B cell (primary cell): ENCODE data around the gene FCER2. TPM values are rescaled to one million over a fixed set of nuclear protein-coding genes. Genes with fewer than 3 reads are reported as not detected.

Source experiments
- ATAC-seq: fragments of 200-7000 bp; cut with Tn5 transposase; one replicate; pipeline ENCODE4 v1.10.0; 2021; ENCODE audit warnings: low read depth, mild to moderate bottlenecking, moderate number of reproducible peaks, moderate library complexity
- CTCF ChIA-PET: fragments of 350-600 bp; sonication (Branson Sonifier 250); formaldehyde crosslinking; loops from one replicate; lab custom pipeline; 2021; ENCODE audit warnings: antibody characterized with exemption, inconsistent platforms; lab: Charles Lee
- POLR2A ChIA-PET: fragments of 350-600 bp; sonication (Branson Sonifier 250); formaldehyde crosslinking; loops from one replicate; lab custom pipeline; 2021; ENCODE audit warnings: antibody characterized with exemption; lab: Charles Lee
- DNase-seq: peaks from one replicate; pipeline ENCODE4 v3.0.0; 2013
- H2AFZ ChIP-seq: 2 replicates; pipeline ENCODE4 v1.6.1; 2012; ENCODE audit warnings: mild to moderate bottlenecking, low read depth, low read length; ENCODE audit not compliant: insufficient read depth, poor library complexity, severe bottlenecking
- H3K27ac ChIP-seq, 2 donors: 1 replicate in 1 of 2; 2 replicates in 1 of 2; pipeline ENCODE4 v1.5.1; 2012 to 2013; ENCODE audit warnings: low read length in 2 of 2, mild to moderate bottlenecking in 2 of 2, moderate library complexity in 1 of 2
- H3K27me3 ChIP-seq, 4 experiments: fragments of 200-600 bp in 1 of 4; sonication (generic) in 1 of 4; replicated peaks in 1 of 4; 1 replicate in 2 of 4; 2 replicates in 2 of 4; pipeline versions ENCODE4 v1.6.1 to v1.7.0; 2013 to 2016; ENCODE audit warnings: low read length in 3 of 4, mild to moderate bottlenecking in 2 of 4, mixed read lengths in 1 of 4, moderate library complexity in 1 of 4; ENCODE audit not compliant: insufficient read depth in 4 of 4, control insufficient read depth in 3 of 4; ENCODE audit errors: control extremely low read depth in 1 of 4
- H3K36me3 ChIP-seq, 2 experiments: replicated peaks in 1 of 2; 1 replicate in 1 of 2; 2 replicates in 1 of 2; pipeline versions ENCODE4 v1.6.1 to v1.7.1; 2013; ENCODE audit warnings: low read length in 1 of 2; ENCODE audit not compliant: insufficient read depth in 2 of 2, control insufficient read depth in 1 of 2; ENCODE audit errors: control extremely low read depth in 1 of 2, extremely low read depth in 1 of 2
- H3K4me1 ChIP-seq, 2 donors: fragments of 200-600 bp in 1 of 2; sonication (generic) in 1 of 2; 1 replicate in 1 of 2; 2 replicates in 1 of 2; pipeline versions ENCODE4 v1.5.1 to v1.6.1; 2013 to 2017; ENCODE audit warnings: low read length in 2 of 2; ENCODE audit not compliant: control insufficient read depth in 2 of 2, insufficient read depth in 2 of 2
- H3K4me2 ChIP-seq: replicated peaks from 2 replicates; pipeline ENCODE3; 2012; ENCODE audit warnings: mild to moderate bottlenecking, low read depth, low read length; ENCODE audit not compliant: poor library complexity, severe bottlenecking
- H3K4me3 ChIP-seq, 5 experiments: fragments of 200-600 bp in 1 of 5; sonication (generic) in 1 of 5; 1 replicate in 3 of 5; 2 replicates in 2 of 5; pipeline versions ENCODE4 v1.5.1 to v1.7.0; 2011 to 2016; ENCODE audit warnings: low read length in 4 of 5, mild to moderate bottlenecking in 4 of 5, low read depth in 2 of 5, control low read depth in 1 of 5, moderate library complexity in 1 of 5; ENCODE audit not compliant: insufficient read depth in 1 of 5; ENCODE audit errors: control extremely low read depth in 1 of 5, extremely low read depth in 1 of 5
- H3K79me2 ChIP-seq: fragments of 200-600 bp; sonication (generic); one replicate; pipeline ENCODE4 v1.6.0; 2016; ENCODE audit warnings: low read length; ENCODE audit not compliant: control insufficient read depth, insufficient read depth
- H3K9ac ChIP-seq: fragments of 200-600 bp; sonication (generic); 2 replicates; pipeline ENCODE4 v1.6.1; 2017; ENCODE audit warnings: mild to moderate bottlenecking, low read length, moderate library complexity
- H3K9me3 ChIP-seq, 3 donors: one replicate each; pipeline versions ENCODE4 v1.6.1 to v1.7.1; 2013; ENCODE audit warnings: low read length in 2 of 3; ENCODE audit not compliant: control insufficient read depth in 2 of 3, insufficient read depth in 1 of 3; ENCODE audit errors: control extremely low read depth in 1 of 3
- H4K20me1 ChIP-seq: 2 replicates; pipeline ENCODE4 v1.6.0; 2012; ENCODE audit warnings: mild to moderate bottlenecking, low read length; ENCODE audit not compliant: insufficient read depth, control insufficient read depth, poor library complexity, severe bottlenecking
- H3K27ac Mint-ChIP-seq: one replicate; pipeline ENCODE4 v1.8.0; 2021; ENCODE audit warnings: mixed read lengths
- H3K27me3 Mint-ChIP-seq: one replicate; pipeline ENCODE4 v1.8.0; 2021; ENCODE audit warnings: mixed read lengths
- H3K4me1 Mint-ChIP-seq: one replicate; pipeline ENCODE4 v1.8.0; 2021; ENCODE audit warnings: mixed read lengths
- H3K4me3 Mint-ChIP-seq: one replicate; pipeline ENCODE4 v1.8.0; 2021; ENCODE audit warnings: mixed read lengths
- H3K9me3 Mint-ChIP-seq: one replicate; pipeline ENCODE4 v1.8.0; 2022; ENCODE audit warnings: mixed read lengths; ENCODE audit not compliant: insufficient read depth
- EZH2 ChIP-seq: IDR thresholded peaks from 2 replicates; pipeline ENCODE4 v1.6.1; 2012; ENCODE audit warnings: borderline replicate concordance, low read depth, mild to moderate bottlenecking, moderate library complexity, low read length; ENCODE audit not compliant: insufficient read depth, poor library complexity, severe bottlenecking
- whole genome bisulfite sequencing: methylation state at CpG from one replicate; pipeline ENCODE4 v1.1.5; 2013; ENCODE audit warnings: missing lambda C conversion rate; ENCODE audit not compliant: insufficient coverage; 5-methylcytosine and 5-hydroxymethylcytosine counted together
- intact Hi-C: fragments of 100-400 bp; cut with micrococcal nuclease; formaldehyde crosslinking; loops from one replicate; pipeline ENCODE4 v1.10.0; 2022
- polyA plus RNA-seq: library from polyadenylated mRNA; depleted of rRNA; stranded (reverse); fragments of >200 nt; gene quantifications from 2 replicates; pipeline ENCODE4 v1.2.3, GENCODE V29; 2012
- total RNA-seq, 2 donors: library from RNA; stranded (reverse); fragments of 120-200 nt in 1 of 2; gene quantifications; 1 replicate in 1 of 2; 2 replicates in 1 of 2; pipeline versions ENCODE4 v1.2.3 to v1.2.4, GENCODE V29; 2013 to 2022
- TF ChIP-seq, protein P1 (sequence below): fragments of 200-600 bp; IDR thresholded peaks from one replicate; pipeline ENCODE4 v1.8.0; 2022; ENCODE audit warnings: antibody characterized with exemption, mild to moderate bottlenecking

Gene FCER2
- total and polyA plus RNA-seq, 2 donors (not counting 1 experiment from before 2014, with no cell fraction given): 17.1 to 419 TPM

DNA sequence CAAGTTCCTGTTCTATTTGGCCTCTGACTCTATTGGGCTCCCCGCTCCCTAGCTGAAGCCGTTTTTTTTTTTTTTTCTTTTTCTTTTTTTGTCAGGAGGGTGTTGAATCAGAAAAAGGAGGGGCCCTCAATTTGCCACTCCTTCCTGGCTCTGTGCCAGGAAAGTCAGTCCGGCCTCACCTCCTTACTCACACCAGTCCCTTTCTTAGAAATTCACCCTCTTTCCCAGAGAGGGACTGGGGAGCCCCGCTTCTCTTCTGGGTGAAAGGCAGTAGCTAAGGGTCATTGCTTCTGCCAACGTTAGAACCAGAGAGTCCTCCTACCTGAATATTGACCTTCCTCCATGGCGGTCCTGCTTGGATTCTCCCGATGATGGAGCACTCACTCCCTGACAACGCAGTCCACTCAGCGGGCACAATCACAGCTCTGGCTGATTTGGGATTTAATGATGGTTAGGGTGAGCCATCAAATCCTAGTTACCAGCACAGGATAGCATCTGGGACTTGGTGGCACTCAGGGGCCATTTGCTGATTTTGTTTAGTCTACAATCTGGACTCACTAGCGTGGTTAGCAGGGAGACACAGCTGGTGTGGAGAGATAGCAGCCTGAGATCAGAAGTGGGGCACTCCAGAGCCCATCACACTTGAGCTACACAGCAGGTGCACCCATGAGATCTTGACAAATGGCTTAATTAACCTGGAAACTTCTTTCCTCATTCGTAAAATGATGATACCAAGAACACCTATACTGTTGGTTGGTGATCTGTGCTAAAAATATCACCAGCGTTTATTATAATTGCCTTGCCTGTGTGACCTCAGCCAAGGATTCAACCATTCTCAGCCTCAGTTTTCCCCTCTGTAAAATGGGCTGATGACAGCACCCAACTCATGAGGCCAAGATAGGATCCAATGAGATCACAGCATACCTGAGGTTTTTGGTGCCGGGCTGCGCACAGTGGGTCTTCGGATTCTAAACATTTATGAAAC, 2.2 kb downstream of the FCER2 start:
- Mint-ChIP-seq H3K4me1 (peaks cover 79% of the 10 kb centered on the region), H3K27me3 (no peaks in the 10 kb centered on the region), H3K9me3 (no peaks in the 10 kb centered on the region), H3K4me3 (peak overlapping the region; percentile 80), H3K27ac (peak overlapping the region; percentile 93)
- TF ChIP-seq, protein P1, sequence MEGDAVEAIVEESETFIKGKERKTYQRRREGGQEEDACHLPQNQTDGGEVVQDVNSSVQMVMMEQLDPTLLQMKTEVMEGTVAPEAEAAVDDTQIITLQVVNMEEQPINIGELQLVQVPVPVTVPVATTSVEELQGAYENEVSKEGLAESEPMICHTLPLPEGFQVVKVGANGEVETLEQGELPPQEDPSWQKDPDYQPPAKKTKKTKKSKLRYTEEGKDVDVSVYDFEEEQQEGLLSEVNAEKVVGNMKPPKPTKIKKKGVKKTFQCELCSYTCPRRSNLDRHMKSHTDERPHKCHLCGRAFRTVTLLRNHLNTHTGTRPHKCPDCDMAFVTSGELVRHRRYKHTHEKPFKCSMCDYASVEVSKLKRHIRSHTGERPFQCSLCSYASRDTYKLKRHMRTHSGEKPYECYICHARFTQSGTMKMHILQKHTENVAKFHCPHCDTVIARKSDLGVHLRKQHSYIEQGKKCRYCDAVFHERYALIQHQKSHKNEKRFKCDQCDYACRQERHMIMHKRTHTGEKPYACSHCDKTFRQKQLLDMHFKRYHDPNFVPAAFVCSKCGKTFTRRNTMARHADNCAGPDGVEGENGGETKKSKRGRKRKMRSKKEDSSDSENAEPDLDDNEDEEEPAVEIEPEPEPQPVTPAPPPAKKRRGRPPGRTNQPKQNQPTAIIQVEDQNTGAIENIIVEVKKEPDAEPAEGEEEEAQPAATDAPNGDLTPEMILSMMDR: no peak
- no peak for TF ChIP-seq EZH2
- peaks cover 88 to 97% of the 10 kb centered on the region in 2 donors for H3K4me1 ChIP-seq
- CTCF ChIA-PET: interaction anchor here (0.7 to 8.3 kb wide), 7 partner anchors 14 to 1431 kb away, joined by 3 to 58 read pairs (median 3); partner anchors contain the start of gene TRAPPC5
- H3K9ac ChIP-seq: peak overlapping the region; percentile 40
- POLR2A ChIA-PET: interaction anchor here (0.6 to 2.1 kb wide), 4 partner anchors 15 to 631 kb away, joined by 3 to 6 read pairs (median 4); no protein-coding TSS in a partner anchor
- H3K79me2 ChIP-seq: peaks cover 96% of the 10 kb centered on the region
- H3K4me2 ChIP-seq: peak overlapping the region; percentile 68
- WGBS: no CpG with 5 or more reads among the region's 15 CpGs
- intact Hi-C loops: loop anchor here (5.0 to 10.0 kb wide), 2 partner anchors 98 to 355 kb away; partner anchors contain the start of gene ARHGEF18
- peak overlapping the region in 4 of 5 experiments; percentile 31 to 77 (median 56) for H3K4me3 ChIP-seq
- ATAC-seq (peak; percentile 4), DNase-seq (peak; percentile 62)
- H3K36me3 ChIP-seq: peaks cover 0 to 40% of the 10 kb centered on the region in 2 experiments
- H3K9me3 ChIP-seq: peaks cover 0 to 6% (median 0%) of the 10 kb centered on the region in 3 donors
- peak overlapping the region; percentile 51 to 60 for H3K27ac ChIP-seq
- no peak overlapping the region for H2AFZ ChIP-seq
- peaks cover 5% of the 10 kb centered on the region for H4K20me1 ChIP-seq
- H3K27me3 ChIP-seq: no peaks in the 10 kb centered on the region
